ENCODE results near the gene PNPLA1. TPM values are rescaled to one million over a fixed set of nuclear protein-coding genes. Genes with fewer than 3 reads are reported as not detected.

PNPLA1 gene
- total RNA-seq, 1 experiment from 2014 or later: not detected

DNA sequence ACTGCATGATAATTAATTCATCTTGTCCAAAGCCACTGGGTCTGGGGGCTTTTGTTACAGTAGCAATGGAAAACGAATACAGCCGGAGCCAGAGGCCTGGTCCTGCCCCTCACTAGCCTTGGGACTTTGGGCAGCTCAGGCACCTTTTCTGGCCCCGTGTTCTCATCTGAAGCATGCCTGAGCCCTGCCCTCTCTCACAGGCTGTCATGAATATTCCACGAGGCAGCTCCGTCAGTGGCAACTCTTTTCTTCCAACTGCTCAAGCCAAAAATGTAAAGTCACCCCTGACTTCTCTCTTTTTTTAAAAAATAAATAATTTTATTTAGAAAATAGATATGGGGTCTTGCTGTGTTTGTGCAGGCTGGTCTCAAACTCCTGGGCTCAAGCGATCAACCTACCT, 61.5 kb downstream of the PNPLA1 start:
- H3K9me3 Mint-ChIP-seq: no peaks in the 10 kb centered on the region
- ChIA-PET POLR2A (no interaction called here), CTCF (interaction anchor here (4.0 kb wide), 1 partner anchor 9 kb away, joined by 47 read pairs; no protein-coding TSS in a partner anchor)
- H3K36me3 Mint-ChIP-seq: no peaks in the 10 kb centered on the region
- DNase-seq (ENCODE audit: low spot score): no peak
- ATAC-seq: no peak
- H3K4me1 Mint-ChIP-seq: peaks cover 26% of the 10 kb centered on the region
- H3K27ac Mint-ChIP-seq: no peak overlapping the region
- TF ChIP-seq ZNF512 (CRISPR knock-in tag; IDR thresholded peaks at IDR 0.05; ENCODE audit: borderline replicate concordance): no peak
- TF ChIP-seq, protein P1, sequence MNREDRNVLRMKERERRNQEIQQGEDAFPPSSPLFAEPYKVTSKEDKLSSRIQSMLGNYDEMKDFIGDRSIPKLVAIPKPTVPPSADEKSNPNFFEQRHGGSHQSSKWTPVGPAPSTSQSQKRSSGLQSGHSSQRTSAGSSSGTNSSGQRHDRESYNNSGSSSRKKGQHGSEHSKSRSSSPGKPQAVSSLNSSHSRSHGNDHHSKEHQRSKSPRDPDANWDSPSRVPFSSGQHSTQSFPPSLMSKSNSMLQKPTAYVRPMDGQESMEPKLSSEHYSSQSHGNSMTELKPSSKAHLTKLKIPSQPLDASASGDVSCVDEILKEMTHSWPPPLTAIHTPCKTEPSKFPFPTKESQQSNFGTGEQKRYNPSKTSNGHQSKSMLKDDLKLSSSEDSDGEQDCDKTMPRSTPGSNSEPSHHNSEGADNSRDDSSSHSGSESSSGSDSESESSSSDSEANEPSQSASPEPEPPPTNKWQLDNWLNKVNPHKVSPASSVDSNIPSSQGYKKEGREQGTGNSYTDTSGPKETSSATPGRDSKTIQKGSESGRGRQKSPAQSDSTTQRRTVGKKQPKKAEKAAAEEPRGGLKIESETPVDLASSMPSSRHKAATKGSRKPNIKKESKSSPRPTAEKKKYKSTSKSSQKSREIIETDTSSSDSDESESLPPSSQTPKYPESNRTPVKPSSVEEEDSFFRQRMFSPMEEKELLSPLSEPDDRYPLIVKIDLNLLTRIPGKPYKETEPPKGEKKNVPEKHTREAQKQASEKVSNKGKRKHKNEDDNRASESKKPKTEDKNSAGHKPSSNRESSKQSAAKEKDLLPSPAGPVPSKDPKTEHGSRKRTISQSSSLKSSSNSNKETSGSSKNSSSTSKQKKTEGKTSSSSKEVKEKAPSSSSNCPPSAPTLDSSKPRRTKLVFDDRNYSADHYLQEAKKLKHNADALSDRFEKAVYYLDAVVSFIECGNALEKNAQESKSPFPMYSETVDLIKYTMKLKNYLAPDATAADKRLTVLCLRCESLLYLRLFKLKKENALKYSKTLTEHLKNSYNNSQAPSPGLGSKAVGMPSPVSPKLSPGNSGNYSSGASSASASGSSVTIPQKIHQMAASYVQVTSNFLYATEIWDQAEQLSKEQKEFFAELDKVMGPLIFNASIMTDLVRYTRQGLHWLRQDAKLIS (CRISPR knock-in tag; IDR thresholded peaks at IDR 0.05; ENCODE audit: borderline replicate concordance): no peak
- H3K4me3 Mint-ChIP-seq: no peak overlapping the region
- H3K27me3 Mint-ChIP-seq (ENCODE audit: low read depth): peaks cover 4% of the 10 kb centered on the region

DNA sequence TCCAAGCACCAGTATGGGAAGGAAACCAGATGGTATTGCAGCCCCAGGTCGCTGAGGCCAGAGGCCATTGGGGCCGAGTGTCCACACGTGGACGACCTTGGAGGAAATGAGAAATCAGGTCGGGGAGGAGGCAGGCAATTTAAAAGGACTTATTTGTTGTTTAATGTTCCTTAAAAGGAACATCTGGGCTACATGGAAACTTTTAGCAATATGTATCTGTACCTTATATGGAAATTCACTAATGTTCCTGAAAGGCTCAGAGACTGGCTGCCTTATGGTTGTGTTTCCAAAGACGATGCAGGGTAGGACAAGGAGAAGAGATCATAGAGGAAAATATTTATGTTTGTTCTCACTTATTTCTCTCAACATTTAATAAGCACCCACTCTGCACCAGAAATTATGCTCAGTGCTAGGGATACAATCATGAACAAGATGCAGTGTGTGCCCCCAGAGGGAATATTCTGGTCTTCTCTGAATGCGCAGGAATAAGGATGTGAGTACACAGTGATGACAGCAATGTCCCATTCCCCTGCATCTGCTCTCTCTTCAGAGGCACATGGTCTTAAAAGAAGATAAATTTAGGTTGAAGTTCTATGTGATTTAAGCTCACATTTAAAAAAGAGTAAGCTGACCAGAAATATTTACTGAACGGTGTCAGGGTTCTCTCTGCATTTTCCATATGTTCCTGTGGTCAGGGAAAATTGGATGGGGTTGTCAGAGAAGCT, 63.5 kb downstream of the PNPLA1 start:
- Mint-ChIP-seq H3K27me3 (ENCODE audit: low read depth) (peaks cover 4% of the 10 kb centered on the region), H3K9me3 (no peaks in the 10 kb centered on the region), H3K36me3 (no peaks in the 10 kb centered on the region), H3K4me1 (peaks cover 11% of the 10 kb centered on the region), H3K27ac (no peak overlapping the region), H3K4me3 (no peak overlapping the region)
- ATAC-seq (no peak), DNase-seq (ENCODE audit: low spot score) (no peak)
- ChIA-PET CTCF (interaction anchor here (0.7 to 2.4 kb wide), 4 partner anchors 8 to 31 kb away, joined by 3 to 12 read pairs (median 3); no protein-coding TSS in a partner anchor), POLR2A (no interaction called here)
- no peak for TF ChIP-seq FOXP1 (CRISPR knock-in tag; IDR thresholded peaks at IDR 0.05; ENCODE audit: borderline replicate concordance)
- TF ChIP-seq, protein P2, sequence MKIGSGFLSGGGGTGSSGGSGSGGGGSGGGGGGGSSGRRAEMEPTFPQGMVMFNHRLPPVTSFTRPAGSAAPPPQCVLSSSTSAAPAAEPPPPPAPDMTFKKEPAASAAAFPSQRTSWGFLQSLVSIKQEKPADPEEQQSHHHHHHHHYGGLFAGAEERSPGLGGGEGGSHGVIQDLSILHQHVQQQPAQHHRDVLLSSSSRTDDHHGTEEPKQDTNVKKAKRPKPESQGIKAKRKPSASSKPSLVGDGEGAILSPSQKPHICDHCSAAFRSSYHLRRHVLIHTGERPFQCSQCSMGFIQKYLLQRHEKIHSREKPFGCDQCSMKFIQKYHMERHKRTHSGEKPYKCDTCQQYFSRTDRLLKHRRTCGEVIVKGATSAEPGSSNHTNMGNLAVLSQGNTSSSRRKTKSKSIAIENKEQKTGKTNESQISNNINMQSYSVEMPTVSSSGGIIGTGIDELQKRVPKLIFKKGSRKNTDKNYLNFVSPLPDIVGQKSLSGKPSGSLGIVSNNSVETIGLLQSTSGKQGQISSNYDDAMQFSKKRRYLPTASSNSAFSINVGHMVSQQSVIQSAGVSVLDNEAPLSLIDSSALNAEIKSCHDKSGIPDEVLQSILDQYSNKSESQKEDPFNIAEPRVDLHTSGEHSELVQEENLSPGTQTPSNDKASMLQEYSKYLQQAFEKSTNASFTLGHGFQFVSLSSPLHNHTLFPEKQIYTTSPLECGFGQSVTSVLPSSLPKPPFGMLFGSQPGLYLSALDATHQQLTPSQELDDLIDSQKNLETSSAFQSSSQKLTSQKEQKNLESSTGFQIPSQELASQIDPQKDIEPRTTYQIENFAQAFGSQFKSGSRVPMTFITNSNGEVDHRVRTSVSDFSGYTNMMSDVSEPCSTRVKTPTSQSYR (CRISPR knock-in tag; IDR thresholded peaks at IDR 0.05): no peak
- no peak for TF ChIP-seq NR1H2 (CRISPR knock-in tag; IDR thresholded peaks at IDR 0.05)
- TF ChIP-seq, protein P3, sequence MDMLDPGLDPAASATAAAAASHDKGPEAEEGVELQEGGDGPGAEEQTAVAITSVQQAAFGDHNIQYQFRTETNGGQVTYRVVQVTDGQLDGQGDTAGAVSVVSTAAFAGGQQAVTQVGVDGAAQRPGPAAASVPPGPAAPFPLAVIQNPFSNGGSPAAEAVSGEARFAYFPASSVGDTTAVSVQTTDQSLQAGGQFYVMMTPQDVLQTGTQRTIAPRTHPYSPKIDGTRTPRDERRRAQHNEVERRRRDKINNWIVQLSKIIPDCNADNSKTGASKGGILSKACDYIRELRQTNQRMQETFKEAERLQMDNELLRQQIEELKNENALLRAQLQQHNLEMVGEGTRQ (CRISPR knock-in tag; IDR thresholded peaks at IDR 0.05): no peak
- TF ChIP-seq EMX1 (CRISPR knock-in tag; IDR thresholded peaks at IDR 0.05): no peak

- peaks cover 4% of the 10 kb centered on the region for H3K27me3 Mint-ChIP-seq (ENCODE audit: low read depth)
- no peaks in the 10 kb centered on the region for H3K9me3 Mint-ChIP-seq
- ATAC-seq (no peak), DNase-seq (ENCODE audit: low spot score) (no peak)
- no peak overlapping the region for H3K4me3 Mint-ChIP-seq
- ChIA-PET CTCF (interaction anchor here (0.7 to 2.4 kb wide), 4 partner anchors 18 to 195 kb away, joined by 3 to 12 read pairs (median 3); no protein-coding TSS in a partner anchor), POLR2A (no interaction called here)
- peaks cover 11% of the 10 kb centered on the region for H3K4me1 Mint-ChIP-seq
- no peaks in the 10 kb centered on the region for H3K36me3 Mint-ChIP-seq
- no peak for TF ChIP-seq ZNF416 (CRISPR knock-in tag; IDR thresholded peaks at IDR 0.05)
- no peak for TF ChIP-seq ERG (CRISPR knock-in tag; IDR thresholded peaks at IDR 0.05)
- no peak for TF ChIP-seq GTF2I (CRISPR knock-in tag; conservative IDR thresholded peaks at IDR 0.05)
- TF ChIP-seq PREB (CRISPR knock-in tag; IDR thresholded peaks at IDR 0.05; ENCODE audit: borderline replicate concordance): no peak
- TF ChIP-seq JUN (CRISPR knock-in tag; IDR thresholded peaks at IDR 0.05): no peak
- TF ChIP-seq SMAD3 (CRISPR knock-in tag; IDR thresholded peaks at IDR 0.05; ENCODE audit: borderline replicate concordance): no peak
- no peak overlapping the region for H3K27ac Mint-ChIP-seq
These were observed 64.3 kb downstream of the PNPLA1 start for GRCh38 chr6:36333931-36334725.

All from WTC11 (cell line).